HEK293 (cell line): ENCODE measurements around the gene NUP43.
"Not testable (repeated sequence)": the region's sequence is repeated elsewhere in the genome, so short reads cannot be mapped to it uniquely, and the experiment has no call there.

ENCODE experiments used
- CTCF ChIA-PET: fragments of 350-600 bp; formaldehyde crosslinking; extraction: SDS; loops from one replicate; lab custom pipeline; 2021; ENCODE audit warnings: antibody characterized with exemption; lab: Yijun Ruan, JAX
- POLR2A ChIA-PET: fragments of 300-600 bp; formaldehyde crosslinking; extraction: SDS; loops from one replicate; lab custom pipeline; 2020; ENCODE audit warnings: antibody characterized with exemption, inconsistent platforms; lab: Yijun Ruan, JAX
- H3K27ac ChIP-seq: fragments of 200-500 bp; sonication (Bioruptor generic); 2 replicates; pipeline ENCODE4 v1.5.1; 2014; ENCODE audit warnings: low read depth, low read length, control low read depth, inconsistent platforms; ENCODE audit errors: extremely low read depth
- H3K36me3 ChIP-seq, 2 experiments: fragments of 200-500 bp in 1 of 2; sonication (Bioruptor generic) in 1 of 2; 1 replicate in 1 of 2; 2 replicates in 1 of 2; pipeline ENCODE4 v1.5.1; 2014 to 2017; ENCODE audit warnings: inconsistent platforms in 2 of 2, low read length in 2 of 2; ENCODE audit not compliant: control insufficient read depth in 2 of 2, insufficient read depth in 1 of 2
- H3K4me1 ChIP-seq: fragments of 200-500 bp; sonication (Bioruptor generic); 2 replicates; pipeline ENCODE4 v1.5.1; 2014; ENCODE audit warnings: mild to moderate bottlenecking, low read length, inconsistent platforms; ENCODE audit not compliant: control insufficient read depth, insufficient read depth
- H3K4me3 ChIP-seq: 2 replicates; pipeline ENCODE4 v1.5.1; 2011; ENCODE audit warnings: low read depth, mild to moderate bottlenecking, control low read depth, low read length, moderate library complexity
- H3K9me3 ChIP-seq: fragments of 200-500 bp; sonication (Bioruptor generic); 2 replicates; pipeline ENCODE4 v1.5.1; 2014; ENCODE audit warnings: low read depth, low read length, inconsistent platforms; ENCODE audit not compliant: control insufficient read depth, insufficient read depth
- BCL11B ChIP-seq: fragments of 450-650 bp; formaldehyde crosslinking; IDR thresholded peaks from 2 replicates; pipeline ENCODE4 v1.5.1; 2016; ENCODE audit warnings: low read depth, missing biosample characterization, missing genetic modification characterization
- FEZF1 ChIP-seq: fragments of 450-650 bp; formaldehyde crosslinking; IDR thresholded peaks from 2 replicates; pipeline ENCODE4 v1.5.1; 2016; ENCODE audit warnings: missing biosample characterization, missing genetic modification characterization
- HIC1 ChIP-seq: fragments of 450-650 bp; formaldehyde crosslinking; IDR thresholded peaks from 2 replicates; pipeline ENCODE4 v1.5.1; 2016; ENCODE audit warnings: missing biosample characterization, missing genetic modification characterization
- KLF8 ChIP-seq: fragments of 450-650 bp; formaldehyde crosslinking; IDR thresholded peaks from 2 replicates; pipeline ENCODE4 v1.5.1; 2016; ENCODE audit warnings: missing biosample characterization, missing genetic modification characterization
- REPIN1 ChIP-seq: fragments of 450-650 bp; formaldehyde crosslinking; IDR thresholded peaks from 2 replicates; pipeline ENCODE4 v1.5.1; 2017; ENCODE audit warnings: missing biosample characterization, missing genetic modification characterization, low read depth
- REST ChIP-seq: fragments of 450-650 bp; formaldehyde crosslinking; IDR thresholded peaks from 2 replicates; pipeline ENCODE4 v1.5.1; 2016; ENCODE audit warnings: missing biosample characterization, missing genetic modification characterization
- TCF7L2 ChIP-seq: IDR thresholded peaks from 2 replicates; pipeline ENCODE4 v1.6.1; 2011; ENCODE audit warnings: low read depth, mild to moderate bottlenecking, inconsistent platforms, low read length, moderate library complexity, borderline replicate concordance
- TRIM28 ChIP-seq: IDR thresholded peaks from 2 replicates; pipeline ENCODE4 v1.6.1; 2011; ENCODE audit warnings: low read length, control low read depth, borderline replicate concordance
- TSHZ1 ChIP-seq: fragments of 450-650 bp; formaldehyde crosslinking; IDR thresholded peaks from 2 replicates; pipeline ENCODE4 v1.5.1; 2016; ENCODE audit warnings: missing biosample characterization, missing genetic modification characterization, borderline replicate concordance
- ZBTB26 ChIP-seq: fragments of 450-650 bp; formaldehyde crosslinking; optimal IDR thresholded peaks from 2 replicates; pipeline ENCODE3; 2016; ENCODE audit warnings: missing biosample characterization, mild to moderate bottlenecking, missing genetic modification characterization
- ZFP69B ChIP-seq: fragments of 450-650 bp; formaldehyde crosslinking; IDR thresholded peaks from 2 replicates; pipeline ENCODE4 v1.5.1; 2016; ENCODE audit warnings: missing biosample characterization, missing genetic modification characterization
- ZNF148 ChIP-seq: fragments of 450-650 bp; formaldehyde crosslinking; IDR thresholded peaks from 2 replicates; pipeline ENCODE4 v1.5.0; 2017; ENCODE audit warnings: missing biosample characterization, missing genetic modification characterization, borderline replicate concordance
- ZNF341 ChIP-seq: fragments of 450-650 bp; formaldehyde crosslinking; IDR thresholded peaks from 2 replicates; pipeline ENCODE4; 2016; ENCODE audit warnings: low read depth, missing biosample characterization, missing genetic modification characterization
- ZNF544 ChIP-seq: fragments of 450-650 bp; formaldehyde crosslinking; IDR thresholded peaks from 2 replicates; pipeline ENCODE4 v1.5.0; 2017; ENCODE audit warnings: missing biosample characterization, missing genetic modification characterization
- ZNF560 ChIP-seq: fragments of 450-650 bp; formaldehyde crosslinking; IDR thresholded peaks from 2 replicates; pipeline ENCODE4 v1.5.1; 2017; ENCODE audit warnings: missing biosample characterization, missing genetic modification characterization, borderline replicate concordance
- ZNF596 ChIP-seq: fragments of 450-650 bp; IDR thresholded peaks from 2 replicates; pipeline ENCODE4 v1.5.0; 2018; ENCODE audit warnings: missing biosample characterization, mild to moderate bottlenecking, missing genetic modification characterization, moderate library complexity
- ZNF600 ChIP-seq: fragments of 450-650 bp; formaldehyde crosslinking; IDR thresholded peaks from 2 replicates; pipeline ENCODE4 v1.5.1; 2016; ENCODE audit warnings: missing biosample characterization, missing genetic modification characterization
- ZNF610 ChIP-seq: fragments of 450-650 bp; formaldehyde crosslinking; IDR thresholded peaks from 2 replicates; pipeline ENCODE4 v1.5.1; 2016; ENCODE audit warnings: missing biosample characterization, missing genetic modification characterization, borderline replicate concordance
- ZSCAN23 ChIP-seq: fragments of 450-650 bp; formaldehyde crosslinking; IDR thresholded peaks from 2 replicates; pipeline ENCODE4 v1.5.1; 2016; ENCODE audit warnings: missing biosample characterization, missing genetic modification characterization

Gene NUP43

GRCh38 chr6:149754548-149754947 is 8.2 kb upstream of the NUP43 start (continued):
- TF ChIP-seq TCF7L2 (no peak), REST (tag by site-specific recombination) (no peak), ZNF596 (no peak), HIC1 (no peak), ZSCAN23 (no peak), REPIN1 (tag by site-specific recombination) (no peak), ZNF600 (tag by site-specific recombination) (no peak)

- Histone ChIP-seq H3K36me3 (peaks cover 0 to 12% of the 10 kb centered on the region in 2 experiments; a peak in 2 of 3 replicates), H3K4me1 (peaks cover 11% of the 10 kb centered on the region)
- CTCF ChIA-PET, H3K27ac ChIP-seq, H3K9me3 ChIP-seq, H3K4me3 ChIP-seq: not testable (repeated sequence)
- POLR2A ChIA-PET, result interaction anchor here (0.6 to 0.9 kb wide), 2 partner anchors 17 to 37 kb away, joined by 4 to 5 read pairs; no protein-coding TSS in a partner anchor
These were observed 7.0 kb upstream of the NUP43 start for GRCh38 chr6:149753374-149753637.

GRCh38 chr6:149752600-149753373 is 6.5 kb upstream of the NUP43 start:
- ChIA-PET CTCF (interaction anchor here (0.6 to 1.1 kb wide), 2 partner anchors 174 to 177 kb away, joined by 3 read pairs; no protein-coding TSS in a partner anchor), POLR2A (interaction anchor here (0.6 to 0.9 kb wide), 2 partner anchors 17 to 36 kb away, joined by 4 to 5 read pairs; no protein-coding TSS in a partner anchor)
- H3K9me3 ChIP-seq, result no peaks in the 10 kb centered on the region
- H3K27ac ChIP-seq, result no peak overlapping the region
- TF ChIP-seq ZFP69B (tag by site-specific recombination) (no peak), ZNF148 (tag by site-specific recombination) (no peak), BCL11B (no peak), ZBTB26 (tag by site-specific recombination) (no peak), TRIM28 (no peak), ZNF544 (no peak), FEZF1 (tag by site-specific recombination) (no peak), ZNF610 (tag by site-specific recombination) (no peak), ZNF341 (tag by site-specific recombination) (no peak), TSHZ1 (no peak), KLF8 (tag by site-specific recombination) (no peak), ZNF560 (tag by site-specific recombination) (no peak)
- H3K4me3 ChIP-seq, result no peak overlapping the region
- H3K4me1 ChIP-seq, result peaks cover 11% of the 10 kb centered on the region
- peaks cover 0 to 12% of the 10 kb centered on the region in 2 experiments; a peak in 2 of 3 replicates for H3K36me3 ChIP-seq
